ENCODE data around the gene MUSK.

- TF ChIP-seq CTCF (IDR thresholded peaks at IDR 0.05; ENCODE audit: borderline replicate concordance, extremely low read depth, low read length, poor library complexity, severe bottlenecking) = no peak
- no peak for TF ChIP-seq EZH2 (IDR thresholded peaks at IDR 0.05; ENCODE audit: borderline replicate concordance, low read depth, low read length, severe bottlenecking)
These were observed 157.4 kb downstream of the MUSK start for GRCh38 chr9:110825950-110826349.
